Measurements from ENCODE around the gene GALNT14.

Gene GALNT14

GRCh38 chr2:30888852-30889409 is 249.3 kb downstream of the GALNT14 start:
- DNase-seq (ENCODE audit: low spot score), result no peak

- no peak for DNase-seq (ENCODE audit: low spot score)
Observed at GRCh38 chr2:30886080-30886479, 252.2 kb downstream of the GALNT14 start.

- no peak for DNase-seq (ENCODE audit: low spot score)
Observed at GRCh38 chr2:30883822-30884221, 254.4 kb downstream of the GALNT14 start.

DNA sequence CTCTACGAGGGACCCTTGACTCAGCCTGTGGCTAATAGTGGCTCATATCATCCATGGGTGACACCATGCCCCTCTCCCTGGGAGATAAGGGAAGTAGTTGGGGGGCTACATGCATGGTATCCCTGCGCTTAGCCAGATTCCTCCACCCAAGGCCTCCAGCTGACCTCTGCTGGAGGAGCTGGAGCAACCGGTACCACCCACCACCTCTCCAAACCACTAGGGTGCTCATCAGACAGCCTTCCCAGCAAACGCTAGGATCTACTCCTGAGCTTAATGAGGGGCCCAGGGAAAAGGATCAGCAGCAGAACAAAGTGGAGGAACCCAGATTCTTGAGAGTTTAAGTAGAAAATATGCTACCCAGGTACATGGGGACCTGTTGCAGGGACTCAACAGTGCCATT is 255.1 kb downstream of the GALNT14 start:
- DNase-seq (ENCODE audit: low spot score), result no peak

DNA sequence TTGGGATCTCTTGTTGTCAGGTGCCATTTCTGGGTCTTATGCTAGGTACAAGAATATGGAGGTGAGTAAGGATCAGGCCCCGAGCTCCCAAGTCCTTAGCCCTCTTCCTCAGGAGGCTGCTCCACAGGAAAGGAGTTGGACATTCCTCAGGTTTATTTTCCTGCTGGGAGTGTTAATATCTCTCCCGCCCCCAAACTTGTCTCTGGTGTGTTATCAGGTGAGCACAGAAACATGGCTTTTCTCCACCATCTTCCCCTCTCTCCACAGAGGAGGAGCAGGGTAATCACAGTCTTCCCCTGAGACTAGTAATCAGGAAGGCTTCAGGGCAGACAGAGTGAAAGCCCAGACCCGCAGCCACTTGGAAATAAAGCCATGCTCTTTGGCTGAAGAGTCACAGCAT is 257.7 kb downstream of the GALNT14 start:
- no peak for DNase-seq (ENCODE audit: low spot score)

- DNase-seq (ENCODE audit: low spot score), result no peak
Observed at GRCh38 chr2:30877833-30878232, 260.4 kb downstream of the GALNT14 start.

GRCh38 chr2:30872797-30873196 is 265.4 kb downstream of the GALNT14 start:
- no peak for DNase-seq (ENCODE audit: low spot score)

GRCh38 chr2:30871980-30872789 is 266.1 kb downstream of the GALNT14 start:
- DNase-seq (ENCODE audit: low spot score), result no peak

- DNase-seq (ENCODE audit: low spot score), result no peak
Observed at GRCh38 chr2:30871440-30871839, 266.8 kb downstream of the GALNT14 start.

DNA sequence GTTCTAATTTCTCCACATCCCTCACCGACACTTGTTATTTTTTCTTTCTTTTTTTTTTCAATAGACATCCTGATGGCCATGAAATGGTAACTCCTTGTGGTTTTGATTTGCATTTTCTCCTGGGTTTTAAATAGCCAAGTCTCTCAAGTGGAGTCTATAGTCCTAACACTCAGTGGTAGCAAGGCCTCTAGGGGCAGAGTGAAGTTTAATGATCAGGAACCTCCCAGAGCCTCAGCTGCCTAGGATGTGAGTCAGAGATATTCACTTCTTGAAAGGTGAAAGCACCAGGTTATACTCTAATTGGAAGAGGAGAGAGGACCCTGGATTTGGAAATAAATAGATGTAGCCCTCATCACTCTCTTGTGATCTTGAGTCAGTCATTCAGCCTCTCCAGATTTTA is 268.3 kb downstream of the GALNT14 start:
- no peak for DNase-seq (ENCODE audit: low spot score)

- DNase-seq (ENCODE audit: low spot score), result no peak
Observed at GRCh38 chr2:30867385-30867784, 270.9 kb downstream of the GALNT14 start.

DNA sequence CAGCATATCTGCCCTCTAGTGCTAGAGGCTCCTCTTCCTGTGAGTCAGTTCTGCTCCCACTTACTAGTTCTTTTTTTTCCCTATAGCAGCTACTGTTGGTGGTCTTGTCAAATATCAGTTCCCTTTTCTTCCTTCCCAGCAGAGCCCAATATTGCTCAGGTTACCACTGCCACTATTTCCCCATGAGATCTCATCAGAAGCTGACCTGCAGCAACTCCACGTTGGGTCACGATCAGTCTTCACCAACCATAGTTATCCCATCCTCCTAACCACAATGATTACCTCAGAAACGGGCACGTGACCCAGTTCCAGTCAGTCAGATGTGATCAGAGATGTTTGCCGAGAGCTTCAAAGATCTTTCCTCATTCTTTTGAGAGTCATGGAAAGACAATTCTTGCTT is 271.3 kb downstream of the GALNT14 start:
- DNase-seq (ENCODE audit: low spot score), result no peak

DNA sequence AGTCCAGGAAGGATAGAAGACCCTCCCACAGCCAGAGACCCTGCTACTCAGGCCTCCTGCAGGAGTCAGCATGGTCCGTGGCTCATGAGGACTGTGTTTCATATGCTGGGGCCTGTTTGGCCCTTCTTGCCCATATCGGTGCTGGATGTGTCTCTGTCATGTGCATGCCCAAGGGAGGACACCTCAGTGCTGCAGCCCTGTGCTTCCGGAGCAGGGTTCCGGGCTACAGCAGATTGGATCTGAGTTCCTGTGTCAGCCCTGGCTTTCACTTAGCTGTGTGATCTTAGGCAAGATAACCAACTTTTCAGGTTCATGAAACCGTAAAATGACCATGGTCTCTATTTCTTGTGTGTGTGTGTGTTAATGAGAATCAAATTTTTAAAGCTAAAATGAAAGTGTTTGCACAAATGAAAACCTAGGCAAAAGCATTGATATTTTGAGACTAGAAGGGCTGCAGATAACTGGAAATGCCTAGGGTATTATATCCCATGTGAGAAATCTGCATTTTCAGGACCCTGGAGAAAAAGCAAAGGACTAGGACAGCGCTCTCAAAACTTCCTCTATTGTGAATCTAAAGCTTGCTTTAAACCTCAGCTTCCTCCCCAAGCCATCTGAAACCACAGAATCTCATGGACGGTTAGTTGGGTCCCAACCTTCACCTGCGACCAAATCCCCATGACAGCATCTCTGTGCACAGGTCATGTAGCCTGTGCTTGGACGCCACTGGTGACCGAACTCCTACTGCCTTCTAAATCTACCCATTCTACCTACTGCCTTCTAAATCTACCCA is 272.2 kb downstream of the GALNT14 start:
- DNase-seq (ENCODE audit: low spot score), result no peak

- peak; percentile 18 for DNase-seq (ENCODE audit: low spot score)
Observed at GRCh38 chr2:30865243-30865642, 273.0 kb downstream of the GALNT14 start.

- peak; percentile 84 for DNase-seq (ENCODE audit: low spot score)
Observed at GRCh38 chr2:30862054-30862651, 276.1 kb downstream of the GALNT14 start.

DNA sequence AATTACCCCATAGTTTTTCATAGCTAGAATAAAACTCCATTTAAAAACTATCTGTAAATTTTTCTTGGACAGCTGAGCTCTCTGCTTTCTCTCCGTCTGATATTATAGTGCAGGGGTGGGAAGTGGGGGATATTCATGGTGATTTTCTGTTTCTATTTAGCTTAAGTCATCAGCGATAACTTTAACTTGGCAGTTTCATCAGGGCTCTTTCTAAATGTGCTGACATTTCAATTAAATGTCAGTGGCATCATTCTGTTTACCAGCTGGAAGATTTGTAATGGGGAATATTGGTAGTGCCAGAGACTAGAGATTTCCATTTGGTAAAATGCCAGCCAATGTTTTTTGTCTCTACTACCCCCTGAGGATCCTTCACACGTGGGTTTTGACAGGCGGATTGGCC is 277.5 kb downstream of the GALNT14 start:
- no peak for DNase-seq (ENCODE audit: low spot score)
